HEK293 (cell line): ENCODE results near the gene GAK.

Experiments
- CTCF ChIA-PET: fragments of 350-600 bp; formaldehyde crosslinking; extraction: SDS; loops from one replicate; lab custom pipeline; 2021; ENCODE audit warnings: antibody characterized with exemption; lab: Yijun Ruan, JAX
- POLR2A ChIA-PET: fragments of 300-600 bp; formaldehyde crosslinking; extraction: SDS; loops from one replicate; lab custom pipeline; 2020; ENCODE audit warnings: antibody characterized with exemption, inconsistent platforms; lab: Yijun Ruan, JAX
- H3K27ac ChIP-seq: fragments of 200-500 bp; sonication (Bioruptor generic); 2 replicates; pipeline ENCODE4 v1.5.1; 2014; ENCODE audit warnings: low read depth, low read length, control low read depth, inconsistent platforms; ENCODE audit errors: extremely low read depth
- H3K36me3 ChIP-seq, 2 experiments: fragments of 200-500 bp in 1 of 2; sonication (Bioruptor generic) in 1 of 2; 1 replicate in 1 of 2; 2 replicates in 1 of 2; pipeline ENCODE4 v1.5.1; 2014 to 2017; ENCODE audit warnings: inconsistent platforms in 2 of 2, low read length in 2 of 2; ENCODE audit not compliant: control insufficient read depth in 2 of 2, insufficient read depth in 1 of 2
- H3K4me1 ChIP-seq: fragments of 200-500 bp; sonication (Bioruptor generic); 2 replicates; pipeline ENCODE4 v1.5.1; 2014; ENCODE audit warnings: mild to moderate bottlenecking, low read length, inconsistent platforms; ENCODE audit not compliant: control insufficient read depth, insufficient read depth
- H3K4me3 ChIP-seq: 2 replicates; pipeline ENCODE4 v1.5.1; 2011; ENCODE audit warnings: low read depth, mild to moderate bottlenecking, control low read depth, low read length, moderate library complexity
- H3K9me3 ChIP-seq: fragments of 200-500 bp; sonication (Bioruptor generic); 2 replicates; pipeline ENCODE4 v1.5.1; 2014; ENCODE audit warnings: low read depth, low read length, inconsistent platforms; ENCODE audit not compliant: control insufficient read depth, insufficient read depth
- GFI1B ChIP-seq: fragments of 450-650 bp; formaldehyde crosslinking; IDR thresholded peaks from 2 replicates; pipeline ENCODE4 v1.5.1; 2016; ENCODE audit warnings: missing biosample characterization, missing genetic modification characterization
- IKZF3 ChIP-seq: fragments of 450-650 bp; IDR thresholded peaks from 2 replicates; pipeline ENCODE4 v1.5.0; 2018; ENCODE audit warnings: missing biosample characterization, mild to moderate bottlenecking, missing genetic modification characterization, moderate library complexity
- KLF8 ChIP-seq: fragments of 450-650 bp; formaldehyde crosslinking; IDR thresholded peaks from 2 replicates; pipeline ENCODE4 v1.5.1; 2016; ENCODE audit warnings: missing biosample characterization, missing genetic modification characterization
- MYNN ChIP-seq: fragments of 450-650 bp; formaldehyde crosslinking; IDR thresholded peaks from 2 replicates; pipeline ENCODE4 v1.5.1; 2016; ENCODE audit warnings: missing biosample characterization, missing genetic modification characterization, borderline replicate concordance
- SCRT2 ChIP-seq: fragments of 450-650 bp; formaldehyde crosslinking; IDR thresholded peaks from 2 replicates; pipeline ENCODE4 v1.5.1; 2016; ENCODE audit warnings: missing biosample characterization, missing genetic modification characterization
- ZFP69B ChIP-seq: fragments of 450-650 bp; formaldehyde crosslinking; IDR thresholded peaks from 2 replicates; pipeline ENCODE4 v1.5.1; 2016; ENCODE audit warnings: missing biosample characterization, missing genetic modification characterization
- ZNF10 ChIP-seq: fragments of 450-650 bp; formaldehyde crosslinking; IDR thresholded peaks from 2 replicates; pipeline ENCODE4 v1.5.1; 2017; ENCODE audit warnings: missing biosample characterization, missing genetic modification characterization
- ZNF184 ChIP-seq: fragments of 450-650 bp; IDR thresholded peaks from 2 replicates; pipeline ENCODE4 v1.5.1; 2018; ENCODE audit warnings: missing biosample characterization, mild to moderate bottlenecking, missing genetic modification characterization
- ZNF221 ChIP-seq: fragments of 450-650 bp; formaldehyde crosslinking; IDR thresholded peaks from 2 replicates; pipeline ENCODE4 v1.5.1; 2017; ENCODE audit warnings: missing biosample characterization, missing genetic modification characterization, borderline replicate concordance
- ZNF239 ChIP-seq: fragments of 450-650 bp; formaldehyde crosslinking; IDR thresholded peaks from 2 replicates; pipeline ENCODE4 v1.5.1; 2016; ENCODE audit warnings: missing biosample characterization, missing genetic modification characterization
- ZNF266 ChIP-seq: fragments of 450-650 bp; formaldehyde crosslinking; IDR thresholded peaks from 2 replicates; pipeline ENCODE4 v1.5.1; 2016; ENCODE audit warnings: missing biosample characterization, missing genetic modification characterization, low read depth
- ZNF335 ChIP-seq: fragments of 450-650 bp; formaldehyde crosslinking; conservative IDR thresholded peaks from 2 replicates; pipeline ENCODE4 v1.5.1; 2016; ENCODE audit warnings: missing biosample characterization, missing genetic modification characterization
- ZNF350 ChIP-seq: fragments of 450-650 bp; formaldehyde crosslinking; IDR thresholded peaks from 2 replicates; pipeline ENCODE4 v1.5.0; 2017; ENCODE audit warnings: missing biosample characterization, mild to moderate bottlenecking, missing genetic modification characterization
- ZNF404 ChIP-seq: fragments of 450-650 bp; formaldehyde crosslinking; IDR thresholded peaks from 2 replicates; pipeline ENCODE4 v1.5.1; 2017; ENCODE audit warnings: missing biosample characterization, missing genetic modification characterization
- ZNF510 ChIP-seq: fragments of 450-650 bp; formaldehyde crosslinking; IDR thresholded peaks from 2 replicates; pipeline ENCODE4 v1.5.1; 2018; ENCODE audit warnings: mild to moderate bottlenecking, missing genetic modification characterization, missing biosample characterization; ENCODE audit not compliant: insufficient replicate concordance
- ZNF621 ChIP-seq: fragments of 450-650 bp; formaldehyde crosslinking; IDR thresholded peaks from 2 replicates; pipeline ENCODE4 v1.5.1; 2017; ENCODE audit warnings: missing biosample characterization, missing genetic modification characterization
- ZNF670 ChIP-seq: fragments of 450-650 bp; formaldehyde crosslinking; IDR thresholded peaks from 2 replicates; pipeline ENCODE4 v1.5.1; 2016; ENCODE audit warnings: missing biosample characterization, missing genetic modification characterization, low read depth
- ZSCAN16 ChIP-seq: fragments of 450-650 bp; formaldehyde crosslinking; IDR thresholded peaks from 2 replicates; pipeline ENCODE4 v1.5.1; 2016; ENCODE audit warnings: missing biosample characterization, missing genetic modification characterization
- TF ChIP-seq, protein P1 (sequence below): fragments of 450-650 bp; formaldehyde crosslinking; IDR thresholded peaks from 2 replicates; pipeline ENCODE4 v1.5.1; 2017; ENCODE audit warnings: missing biosample characterization, missing genetic modification characterization
- TF ChIP-seq, protein P2 (sequence below): fragments of 450-650 bp; formaldehyde crosslinking; IDR thresholded peaks from 2 replicates; pipeline ENCODE4 v1.5.1; 2017; ENCODE audit warnings: missing biosample characterization, missing genetic modification characterization
- TF ChIP-seq, protein P3 (sequence below): fragments of 450-650 bp; formaldehyde crosslinking; IDR thresholded peaks from 2 replicates; pipeline ENCODE4 v1.5.1; 2016; ENCODE audit warnings: missing biosample characterization, missing genetic modification characterization, borderline replicate concordance
- TF ChIP-seq, protein P4 (sequence below): fragments of 450-650 bp; formaldehyde crosslinking; IDR thresholded peaks from 2 replicates; pipeline ENCODE4 v1.5.1; 2016; ENCODE audit warnings: missing biosample characterization, missing genetic modification characterization

The GAK gene

DNA sequence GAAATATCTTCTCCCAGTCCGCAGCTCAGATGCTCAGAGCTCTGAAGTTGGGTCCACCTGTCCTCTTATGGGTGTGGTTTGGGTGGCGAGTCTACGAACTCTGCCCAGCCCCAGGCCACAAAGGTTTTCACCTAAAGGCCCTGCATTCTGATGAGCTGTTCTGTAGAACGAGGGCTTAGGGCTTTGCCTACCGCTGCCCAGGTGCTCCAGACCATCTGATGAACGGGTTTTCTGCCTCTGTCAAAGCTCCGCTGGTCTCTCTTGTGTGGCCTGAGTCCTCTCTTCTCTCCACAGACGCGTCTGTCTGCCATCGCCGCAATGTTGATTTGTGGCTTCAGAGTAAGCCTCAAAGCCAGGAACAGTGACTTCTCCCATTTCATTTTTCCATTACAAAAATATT lies 77.8 kb downstream of the GAK start (continued):
- no peak for TF ChIP-seq ZNF670
- no peak for TF ChIP-seq ZNF184 (tag by site-specific recombination)
- no peak for TF ChIP-seq ZNF404
- TF ChIP-seq ZNF239 (tag by site-specific recombination), result no peak
- TF ChIP-seq ZNF221 (tag by site-specific recombination), result no peak
- TF ChIP-seq, all 188 proteins: peak for 0

DNA sequence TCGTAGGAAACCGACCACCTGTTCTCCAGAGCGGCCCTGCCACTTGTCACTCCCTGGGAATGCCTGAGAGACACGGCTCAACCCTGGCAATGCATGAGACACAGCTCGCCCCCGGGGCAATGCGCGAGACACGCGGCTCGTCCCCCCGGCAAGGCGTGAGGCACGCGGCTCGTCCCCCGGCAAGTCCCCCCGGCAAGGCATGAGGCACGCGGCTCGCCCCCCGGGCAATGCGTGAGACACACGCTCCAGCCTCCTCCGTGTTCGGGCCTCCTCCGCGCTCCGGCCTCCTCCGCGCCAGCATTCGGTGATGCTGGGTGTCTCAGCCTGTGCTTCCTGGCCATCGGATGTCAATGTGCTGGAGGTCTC lies 78.7 kb downstream of the GAK start:
- H3K4me1 ChIP-seq, result no peaks in the 10 kb centered on the region
- no peak for TF ChIP-seq ZFP69B (tag by site-specific recombination)
- no peak for TF ChIP-seq ZNF266
- TF ChIP-seq, protein P1, sequence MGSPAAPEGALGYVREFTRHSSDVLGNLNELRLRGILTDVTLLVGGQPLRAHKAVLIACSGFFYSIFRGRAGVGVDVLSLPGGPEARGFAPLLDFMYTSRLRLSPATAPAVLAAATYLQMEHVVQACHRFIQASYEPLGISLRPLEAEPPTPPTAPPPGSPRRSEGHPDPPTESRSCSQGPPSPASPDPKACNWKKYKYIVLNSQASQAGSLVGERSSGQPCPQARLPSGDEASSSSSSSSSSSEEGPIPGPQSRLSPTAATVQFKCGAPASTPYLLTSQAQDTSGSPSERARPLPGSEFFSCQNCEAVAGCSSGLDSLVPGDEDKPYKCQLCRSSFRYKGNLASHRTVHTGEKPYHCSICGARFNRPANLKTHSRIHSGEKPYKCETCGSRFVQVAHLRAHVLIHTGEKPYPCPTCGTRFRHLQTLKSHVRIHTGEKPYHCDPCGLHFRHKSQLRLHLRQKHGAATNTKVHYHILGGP (tag by site-specific recombination), result no peak
- no peak for TF ChIP-seq IKZF3
- TF ChIP-seq, protein P2, sequence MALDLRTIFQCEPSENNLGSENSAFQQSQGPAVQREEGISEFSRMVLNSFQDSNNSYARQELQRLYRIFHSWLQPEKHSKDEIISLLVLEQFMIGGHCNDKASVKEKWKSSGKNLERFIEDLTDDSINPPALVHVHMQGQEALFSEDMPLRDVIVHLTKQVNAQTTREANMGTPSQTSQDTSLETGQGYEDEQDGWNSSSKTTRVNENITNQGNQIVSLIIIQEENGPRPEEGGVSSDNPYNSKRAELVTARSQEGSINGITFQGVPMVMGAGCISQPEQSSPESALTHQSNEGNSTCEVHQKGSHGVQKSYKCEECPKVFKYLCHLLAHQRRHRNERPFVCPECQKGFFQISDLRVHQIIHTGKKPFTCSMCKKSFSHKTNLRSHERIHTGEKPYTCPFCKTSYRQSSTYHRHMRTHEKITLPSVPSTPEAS (tag by site-specific recombination), result no peak
- TF ChIP-seq, protein P3, sequence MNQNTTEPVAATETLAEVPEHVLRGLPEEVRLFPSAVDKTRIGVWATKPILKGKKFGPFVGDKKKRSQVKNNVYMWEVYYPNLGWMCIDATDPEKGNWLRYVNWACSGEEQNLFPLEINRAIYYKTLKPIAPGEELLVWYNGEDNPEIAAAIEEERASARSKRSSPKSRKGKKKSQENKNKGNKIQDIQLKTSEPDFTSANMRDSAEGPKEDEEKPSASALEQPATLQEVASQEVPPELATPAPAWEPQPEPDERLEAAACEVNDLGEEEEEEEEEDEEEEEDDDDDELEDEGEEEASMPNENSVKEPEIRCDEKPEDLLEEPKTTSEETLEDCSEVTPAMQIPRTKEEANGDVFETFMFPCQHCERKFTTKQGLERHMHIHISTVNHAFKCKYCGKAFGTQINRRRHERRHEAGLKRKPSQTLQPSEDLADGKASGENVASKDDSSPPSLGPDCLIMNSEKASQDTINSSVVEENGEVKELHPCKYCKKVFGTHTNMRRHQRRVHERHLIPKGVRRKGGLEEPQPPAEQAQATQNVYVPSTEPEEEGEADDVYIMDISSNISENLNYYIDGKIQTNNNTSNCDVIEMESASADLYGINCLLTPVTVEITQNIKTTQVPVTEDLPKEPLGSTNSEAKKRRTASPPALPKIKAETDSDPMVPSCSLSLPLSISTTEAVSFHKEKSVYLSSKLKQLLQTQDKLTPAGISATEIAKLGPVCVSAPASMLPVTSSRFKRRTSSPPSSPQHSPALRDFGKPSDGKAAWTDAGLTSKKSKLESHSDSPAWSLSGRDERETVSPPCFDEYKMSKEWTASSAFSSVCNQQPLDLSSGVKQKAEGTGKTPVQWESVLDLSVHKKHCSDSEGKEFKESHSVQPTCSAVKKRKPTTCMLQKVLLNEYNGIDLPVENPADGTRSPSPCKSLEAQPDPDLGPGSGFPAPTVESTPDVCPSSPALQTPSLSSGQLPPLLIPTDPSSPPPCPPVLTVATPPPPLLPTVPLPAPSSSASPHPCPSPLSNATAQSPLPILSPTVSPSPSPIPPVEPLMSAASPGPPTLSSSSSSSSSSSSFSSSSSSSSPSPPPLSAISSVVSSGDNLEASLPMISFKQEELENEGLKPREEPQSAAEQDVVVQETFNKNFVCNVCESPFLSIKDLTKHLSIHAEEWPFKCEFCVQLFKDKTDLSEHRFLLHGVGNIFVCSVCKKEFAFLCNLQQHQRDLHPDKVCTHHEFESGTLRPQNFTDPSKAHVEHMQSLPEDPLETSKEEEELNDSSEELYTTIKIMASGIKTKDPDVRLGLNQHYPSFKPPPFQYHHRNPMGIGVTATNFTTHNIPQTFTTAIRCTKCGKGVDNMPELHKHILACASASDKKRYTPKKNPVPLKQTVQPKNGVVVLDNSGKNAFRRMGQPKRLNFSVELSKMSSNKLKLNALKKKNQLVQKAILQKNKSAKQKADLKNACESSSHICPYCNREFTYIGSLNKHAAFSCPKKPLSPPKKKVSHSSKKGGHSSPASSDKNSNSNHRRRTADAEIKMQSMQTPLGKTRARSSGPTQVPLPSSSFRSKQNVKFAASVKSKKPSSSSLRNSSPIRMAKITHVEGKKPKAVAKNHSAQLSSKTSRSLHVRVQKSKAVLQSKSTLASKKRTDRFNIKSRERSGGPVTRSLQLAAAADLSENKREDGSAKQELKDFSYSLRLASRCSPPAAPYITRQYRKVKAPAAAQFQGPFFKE, result no peak
- TF ChIP-seq MYNN, result no peak
- TF ChIP-seq ZSCAN16 (tag by site-specific recombination), result no peak
- no peak for TF ChIP-seq ZNF510 (tag by site-specific recombination)
- ChIA-PET POLR2A (no interaction called here), CTCF (no interaction called here)
- no peaks in the 10 kb centered on the region for H3K9me3 ChIP-seq
- no peak overlapping the region for H3K4me3 ChIP-seq
- no peak overlapping the region for H3K27ac ChIP-seq
- peaks cover 0 to 38% of the 10 kb centered on the region in 2 experiments; a peak in 1 of 3 replicates for H3K36me3 ChIP-seq

DNA sequence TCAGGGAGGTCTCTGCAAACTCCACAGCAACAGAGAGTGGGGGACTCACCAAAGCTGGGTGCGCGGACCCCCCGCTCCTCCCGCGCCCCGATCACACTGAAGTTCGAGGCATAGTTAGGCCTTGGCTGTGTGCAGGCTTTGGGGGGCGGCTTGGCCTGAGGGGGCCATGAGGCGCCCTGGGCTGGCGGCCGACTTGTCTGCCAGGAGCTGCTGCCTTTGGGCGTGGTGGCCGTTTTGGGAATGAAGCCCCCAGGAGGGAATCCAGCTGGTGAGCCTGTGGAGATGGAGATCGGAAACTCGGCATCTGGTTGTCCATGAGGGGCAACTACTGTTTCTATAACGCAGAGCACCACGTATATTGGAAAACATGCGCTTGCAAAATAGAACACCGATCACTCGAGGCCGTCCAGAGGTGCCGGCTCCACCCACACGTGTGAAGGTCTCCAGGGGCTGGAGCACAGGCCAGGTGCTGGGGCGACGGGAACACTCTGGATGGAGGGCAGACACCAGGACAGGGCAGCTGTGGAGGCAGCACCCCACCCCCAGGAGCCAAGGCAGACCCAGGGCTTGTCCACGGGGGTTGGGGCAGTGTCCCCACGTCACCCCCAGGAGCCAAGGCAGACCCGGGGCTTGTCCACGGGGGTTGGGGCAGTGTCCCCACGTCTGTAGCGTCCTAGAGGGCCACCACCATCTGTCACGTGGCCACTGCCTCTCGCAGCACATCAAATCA lies 80.2 kb downstream of the GAK start:
- CTCF ChIA-PET, result interaction anchor here (0.6 kb wide), 1 partner anchor 172 kb away, joined by 4 read pairs; no protein-coding TSS in a partner anchor
- POLR2A ChIA-PET, result no interaction called here
- Histone ChIP-seq H3K4me3 (no peak overlapping the region), H3K27ac (no peak overlapping the region), H3K36me3 (peaks cover 0 to 32% of the 10 kb centered on the region in 2 experiments; a peak in 1 of 3 replicates), H3K4me1 (no peaks in the 10 kb centered on the region), H3K9me3 (no peaks in the 10 kb centered on the region)
- no peak for TF ChIP-seq ZNF621
- TF ChIP-seq KLF8 (tag by site-specific recombination), result no peak
- TF ChIP-seq ZNF350, result no peak
- TF ChIP-seq ZNF335 (tag by site-specific recombination), result no peak
- no peak for TF ChIP-seq GFI1B (tag by site-specific recombination)
- TF ChIP-seq, protein P4, sequence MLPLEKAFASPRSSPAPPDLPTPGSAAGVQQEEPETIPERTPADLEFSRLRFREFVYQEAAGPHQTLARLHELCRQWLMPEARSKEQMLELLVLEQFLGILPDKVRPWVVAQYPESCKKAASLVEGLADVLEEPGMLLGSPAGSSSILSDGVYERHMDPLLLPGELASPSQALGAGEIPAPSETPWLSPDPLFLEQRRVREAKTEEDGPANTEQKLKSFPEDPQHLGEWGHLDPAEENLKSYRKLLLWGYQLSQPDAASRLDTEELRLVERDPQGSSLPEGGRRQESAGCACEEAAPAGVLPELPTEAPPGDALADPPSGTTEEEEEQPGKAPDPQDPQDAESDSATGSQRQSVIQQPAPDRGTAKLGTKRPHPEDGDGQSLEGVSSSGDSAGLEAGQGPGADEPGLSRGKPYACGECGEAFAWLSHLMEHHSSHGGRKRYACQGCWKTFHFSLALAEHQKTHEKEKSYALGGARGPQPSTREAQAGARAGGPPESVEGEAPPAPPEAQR (tag by site-specific recombination), result no peak
- no peak for TF ChIP-seq SCRT2
- no peak for TF ChIP-seq ZNF10 (tag by site-specific recombination)
